ENCODE results near the gene USP8. TPM values are rescaled to one million over a fixed set of nuclear protein-coding genes. Genes with fewer than 3 reads are reported as not detected.

Gene USP8
- total and polyA plus RNA-seq, 10 of the 15 experiments (the other 5 are each of a cell fraction or from before 2014, with no cell fraction given), result 25.2 to 51.7 (median 36.1) TPM

DNA sequence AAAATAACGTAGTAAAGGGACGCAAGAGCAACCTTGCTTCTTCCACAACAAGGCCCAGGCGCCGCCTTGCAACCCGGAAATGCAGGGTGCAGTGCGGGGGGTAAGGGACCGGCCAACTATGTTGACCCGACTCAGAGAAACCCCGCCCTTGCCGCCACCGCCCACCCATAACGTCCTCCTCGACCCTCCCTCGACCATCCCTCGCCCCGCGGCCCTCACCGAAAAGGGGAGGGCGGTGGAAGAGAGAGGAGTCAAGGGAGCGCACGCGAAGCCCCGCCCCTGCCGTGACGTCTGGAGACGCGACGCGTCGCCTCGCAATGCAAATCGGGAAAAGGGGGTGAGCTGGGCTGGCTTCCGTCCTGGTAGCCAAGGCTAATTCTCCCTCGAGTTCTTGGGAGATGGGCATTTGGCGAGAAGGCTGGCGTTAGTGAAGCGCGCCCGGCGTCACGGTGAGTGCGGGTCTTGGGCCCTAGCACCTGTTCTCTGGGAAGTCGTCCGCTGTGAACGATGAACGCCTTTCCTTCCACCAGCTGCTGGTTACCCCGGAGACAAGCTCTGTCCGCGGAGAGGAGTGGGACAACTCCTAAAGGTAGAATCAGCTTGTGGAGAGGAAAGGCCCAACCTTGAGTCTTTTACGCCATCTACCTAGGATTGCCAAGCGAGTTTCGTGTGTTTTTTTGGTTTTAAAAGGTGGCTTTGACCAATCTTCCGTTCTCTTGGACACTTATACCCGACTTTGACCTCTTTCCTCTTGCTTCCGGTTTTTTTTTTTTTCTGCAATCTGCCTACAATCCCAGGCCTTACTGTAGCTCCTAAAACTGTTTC lies at the start of gene USP8 (continued):
- TF ChIP-seq, protein P1, sequence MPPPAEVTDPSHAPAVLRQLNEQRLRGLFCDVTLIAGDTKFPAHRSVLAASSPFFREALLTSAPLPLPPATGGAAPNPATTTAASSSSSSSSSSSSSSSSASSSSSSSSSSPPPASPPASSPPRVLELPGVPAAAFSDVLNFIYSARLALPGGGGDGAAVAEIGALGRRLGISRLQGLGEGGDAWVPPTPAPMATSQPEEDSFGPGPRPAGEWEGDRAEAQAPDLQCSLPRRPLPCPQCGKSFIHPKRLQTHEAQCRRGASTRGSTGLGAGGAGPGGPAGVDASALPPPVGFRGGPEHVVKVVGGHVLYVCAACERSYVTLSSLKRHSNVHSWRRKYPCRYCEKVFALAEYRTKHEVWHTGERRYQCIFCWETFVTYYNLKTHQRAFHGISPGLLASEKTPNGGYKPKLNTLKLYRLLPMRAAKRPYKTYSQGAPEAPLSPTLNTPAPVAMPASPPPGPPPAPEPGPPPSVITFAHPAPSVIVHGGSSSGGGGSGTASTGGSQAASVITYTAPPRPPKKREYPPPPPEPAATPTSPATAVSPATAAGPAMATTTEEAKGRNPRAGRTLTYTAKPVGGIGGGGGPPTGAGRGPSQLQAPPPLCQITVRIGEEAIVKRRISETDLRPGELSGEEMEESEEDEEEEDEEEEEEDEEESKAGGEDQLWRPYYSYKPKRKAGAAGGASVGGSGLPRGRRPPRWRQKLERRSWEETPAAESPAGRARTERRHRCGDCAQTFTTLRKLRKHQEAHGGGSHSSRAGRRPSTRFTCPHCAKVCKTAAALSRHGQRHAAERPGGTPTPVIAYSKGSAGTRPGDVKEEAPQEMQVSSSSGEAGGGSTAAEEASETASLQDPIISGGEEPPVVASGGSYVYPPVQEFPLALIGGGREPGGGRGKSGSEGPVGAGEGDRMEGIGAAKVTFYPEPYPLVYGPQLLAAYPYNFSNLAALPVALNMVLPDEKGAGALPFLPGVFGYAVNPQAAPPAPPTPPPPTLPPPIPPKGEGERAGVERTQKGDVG (CRISPR knock-in tag; IDR thresholded peaks at IDR 0.05), result no peak
- TF ChIP-seq BHLHE40 (IDR thresholded peaks at IDR 0.05; ENCODE audit: borderline replicate concordance in 1 of 2, low read depth in 2 of 2, low read length in 1 of 2), result peak in 1 of 2 experiments; percentile 52; a peak in 1 of 4 replicates
- peak; percentile 18; the same call in 1 of the 2 replicates for TF ChIP-seq TAF1 (IDR thresholded peaks at IDR 0.05; ENCODE audit: borderline replicate concordance, low read depth, low read length)
- TF ChIP-seq EGR1 (IDR thresholded peaks at IDR 0.05; ENCODE audit: borderline replicate concordance in 1 of 2, low read depth in 2 of 2, low read length in 2 of 2), result peak in 1 of 2 experiments; percentile 65; a peak in 1 of 3 replicates
- peak; percentile 42; the same call in 1 of the 2 replicates for TF ChIP-seq TBL1XR1 (IDR thresholded peaks at IDR 0.05; ENCODE audit: low read depth, low read length)
- TF ChIP-seq E4F1 (IDR thresholded peaks at IDR 0.05; ENCODE audit: borderline replicate concordance, partially characterized antibody), result peak; percentile 76
- TF ChIP-seq, protein P2, sequence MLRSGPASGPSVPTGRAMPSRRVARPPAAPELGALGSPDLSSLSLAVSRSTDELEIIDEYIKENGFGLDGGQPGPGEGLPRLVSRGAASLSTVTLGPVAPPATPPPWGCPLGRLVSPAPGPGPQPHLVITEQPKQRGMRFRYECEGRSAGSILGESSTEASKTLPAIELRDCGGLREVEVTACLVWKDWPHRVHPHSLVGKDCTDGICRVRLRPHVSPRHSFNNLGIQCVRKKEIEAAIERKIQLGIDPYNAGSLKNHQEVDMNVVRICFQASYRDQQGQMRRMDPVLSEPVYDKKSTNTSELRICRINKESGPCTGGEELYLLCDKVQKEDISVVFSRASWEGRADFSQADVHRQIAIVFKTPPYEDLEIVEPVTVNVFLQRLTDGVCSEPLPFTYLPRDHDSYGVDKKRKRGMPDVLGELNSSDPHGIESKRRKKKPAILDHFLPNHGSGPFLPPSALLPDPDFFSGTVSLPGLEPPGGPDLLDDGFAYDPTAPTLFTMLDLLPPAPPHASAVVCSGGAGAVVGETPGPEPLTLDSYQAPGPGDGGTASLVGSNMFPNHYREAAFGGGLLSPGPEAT (IDR thresholded peaks at IDR 0.05; ENCODE audit: low read depth), result peak; percentile 81
- 0 out of 2 replicates have a peak, but pooled peaks have one; percentile 6 for TF ChIP-seq SMARCA5 (IDR thresholded peaks at IDR 0.05)
- TF ChIP-seq SIN3A (IDR thresholded peaks at IDR 0.05; ENCODE audit: low read depth, low read length), result peak; percentile 82; the same call in 1 of the 2 replicates
- no peak for TF ChIP-seq NFIC (IDR thresholded peaks at IDR 0.05; ENCODE audit: low read depth, low read length)
- TF ChIP-seq, protein P3, sequence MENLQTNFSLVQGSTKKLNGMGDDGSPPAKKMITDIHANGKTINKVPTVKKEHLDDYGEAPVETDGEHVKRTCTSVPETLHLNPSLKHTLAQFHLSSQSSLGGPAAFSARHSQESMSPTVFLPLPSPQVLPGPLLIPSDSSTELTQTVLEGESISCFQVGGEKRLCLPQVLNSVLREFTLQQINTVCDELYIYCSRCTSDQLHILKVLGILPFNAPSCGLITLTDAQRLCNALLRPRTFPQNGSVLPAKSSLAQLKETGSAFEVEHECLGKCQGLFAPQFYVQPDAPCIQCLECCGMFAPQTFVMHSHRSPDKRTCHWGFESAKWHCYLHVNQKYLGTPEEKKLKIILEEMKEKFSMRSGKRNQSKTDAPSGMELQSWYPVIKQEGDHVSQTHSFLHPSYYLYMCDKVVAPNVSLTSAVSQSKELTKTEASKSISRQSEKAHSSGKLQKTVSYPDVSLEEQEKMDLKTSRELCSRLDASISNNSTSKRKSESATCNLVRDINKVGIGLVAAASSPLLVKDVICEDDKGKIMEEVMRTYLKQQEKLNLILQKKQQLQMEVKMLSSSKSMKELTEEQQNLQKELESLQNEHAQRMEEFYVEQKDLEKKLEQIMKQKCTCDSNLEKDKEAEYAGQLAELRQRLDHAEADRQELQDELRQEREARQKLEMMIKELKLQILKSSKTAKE (IDR thresholded peaks at IDR 0.05; ENCODE audit: low read depth, poor library complexity, severe bottlenecking), result no peak
- peak; percentile 73 for TF ChIP-seq SMAD5 (IDR thresholded peaks at IDR 0.05; ENCODE audit: low read depth)
- TF ChIP-seq, protein P4, sequence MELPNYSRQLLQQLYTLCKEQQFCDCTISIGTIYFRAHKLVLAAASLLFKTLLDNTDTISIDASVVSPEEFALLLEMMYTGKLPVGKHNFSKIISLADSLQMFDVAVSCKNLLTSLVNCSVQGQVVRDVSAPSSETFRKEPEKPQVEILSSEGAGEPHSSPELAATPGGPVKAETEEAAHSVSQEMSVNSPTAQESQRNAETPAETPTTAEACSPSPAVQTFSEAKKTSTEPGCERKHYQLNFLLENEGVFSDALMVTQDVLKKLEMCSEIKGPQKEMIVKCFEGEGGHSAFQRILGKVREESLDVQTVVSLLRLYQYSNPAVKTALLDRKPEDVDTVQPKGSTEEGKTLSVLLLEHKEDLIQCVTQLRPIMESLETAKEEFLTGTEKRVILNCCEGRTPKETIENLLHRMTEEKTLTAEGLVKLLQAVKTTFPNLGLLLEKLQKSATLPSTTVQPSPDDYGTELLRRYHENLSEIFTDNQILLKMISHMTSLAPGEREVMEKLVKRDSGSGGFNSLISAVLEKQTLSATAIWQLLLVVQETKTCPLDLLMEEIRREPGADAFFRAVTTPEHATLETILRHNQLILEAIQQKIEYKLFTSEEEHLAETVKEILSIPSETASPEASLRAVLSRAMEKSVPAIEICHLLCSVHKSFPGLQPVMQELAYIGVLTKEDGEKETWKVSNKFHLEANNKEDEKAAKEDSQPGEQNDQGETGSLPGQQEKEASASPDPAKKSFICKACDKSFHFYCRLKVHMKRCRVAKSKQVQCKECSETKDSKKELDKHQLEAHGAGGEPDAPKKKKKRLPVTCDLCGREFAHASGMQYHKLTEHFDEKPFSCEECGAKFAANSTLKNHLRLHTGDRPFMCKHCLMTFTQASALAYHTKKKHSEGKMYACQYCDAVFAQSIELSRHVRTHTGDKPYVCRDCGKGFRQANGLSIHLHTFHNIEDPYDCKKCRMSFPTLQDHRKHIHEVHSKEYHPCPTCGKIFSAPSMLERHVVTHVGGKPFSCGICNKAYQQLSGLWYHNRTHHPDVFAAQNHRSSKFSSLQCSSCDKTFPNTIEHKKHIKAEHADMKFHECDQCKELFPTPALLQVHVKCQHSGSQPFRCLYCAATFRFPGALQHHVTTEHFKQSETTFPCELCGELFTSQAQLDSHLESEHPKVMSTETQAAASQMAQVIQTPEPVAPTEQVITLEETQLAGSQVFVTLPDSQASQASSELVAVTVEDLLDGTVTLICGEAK (IDR thresholded peaks at IDR 0.05; ENCODE audit: borderline replicate concordance), result 0 out of 2 replicates have a peak, but pooled peaks have one; percentile 39

Data from GM12878 (cell line).